Body of pancreas (tissue), 4 donors: ENCODE measurements around the gene MYRIP. TPM values are rescaled to one million over a fixed set of nuclear protein-coding genes. Genes with fewer than 3 reads are reported as not detected.
"Not testable (repeated sequence)": the region's sequence is repeated elsewhere in the genome, so short reads cannot be mapped to it uniquely, and the experiment has no call there.

Source experiments
- ATAC-seq: fragments of 150-250 bp; one replicate; pipeline ENCODE4 v1.9.1; 2016
- DNase-seq, 4 donors: peaks; one replicate each; pipeline ENCODE4 v3.0.0-alpha.2; 2019
- H3K27ac ChIP-seq, 4 donors: fragments of 200-600 bp; sonication (generic); 1 replicate in 3 of 4; 2 replicates in 1 of 4; pipeline versions ENCODE4 v1.5.1 to v1.6.1; 2016 to 2019; ENCODE audit warnings: mild to moderate bottlenecking in 1 of 4, mixed read lengths in 1 of 4, moderate library complexity in 1 of 4
- H3K27me3 ChIP-seq, 2 donors: fragments of 200-600 bp; sonication (generic); one replicate each; pipeline ENCODE4 v1.6.0; 2016; ENCODE audit warnings: mild to moderate bottlenecking in 1 of 2
- H3K36me3 ChIP-seq, 2 donors: fragments of 200-600 bp; sonication (generic); replicated peaks in 1 of 2; 2 replicates each; pipeline ENCODE4 v1.5.1; 2016; ENCODE audit warnings: low read depth in 2 of 2; ENCODE audit not compliant: insufficient read depth in 1 of 2
- H3K4me1 ChIP-seq: fragments of 200-600 bp; sonication (generic); one replicate; pipeline ENCODE4 v1.6.0; 2016
- H3K4me3 ChIP-seq, 2 donors: fragments of 200-600 bp; sonication (generic); 1 replicate in 1 of 2; 2 replicates in 1 of 2; pipeline ENCODE4 v1.5.1; 2016 to 2019
- H3K9me3 ChIP-seq, 3 donors: fragments of 200-600 bp; sonication (generic); 1 replicate in 2 of 3; 2 replicates in 1 of 3; pipeline ENCODE4 v1.5.1; 2016
- CTCF ChIP-seq, 7 experiments: fragments of 450-650 bp in 4 of 7; fragments of 200-600 bp in 3 of 7; sonication (generic) in 3 of 7; IDR thresholded peaks; one replicate each; pipeline ENCODE4 v1.5.1; 2016 to 2019; ENCODE audit warnings: antibody characterized with exemption in 7 of 7
- POLR2A ChIP-seq, 3 donors: fragments of 450-650 bp; IDR thresholded peaks; one replicate each; pipeline ENCODE4 v1.6.1; 2016; ENCODE audit warnings: antibody characterized with exemption in 3 of 3, mild to moderate bottlenecking in 2 of 3
- WGBS, 2 donors: methylation state at CpG; one replicate each; pipeline ENCODE4 v1.1.5; 2017; 5-methylcytosine and 5-hydroxymethylcytosine counted together
- intact Hi-C: fragments of 100-400 bp; cut with DNase I; formaldehyde crosslinking; loops from one replicate; pipeline ENCODE4 v1.15.1; 2023
- total RNA-seq, 2 donors: library from RNA; depleted of rRNA; stranded (reverse); fragments of >200 nt; gene quantifications; one replicate each; pipeline ENCODE4 v1.1.0, GENCODE V29; 2016

MYRIP gene
- total RNA-seq, 2 donors from 2014 or later = 5.2 to 12.5 TPM

- no peak overlapping the region for H3K27ac ChIP-seq
- no peaks in the 10 kb centered on the region for H3K27me3 ChIP-seq
- H3K4me3 ChIP-seq = no peak overlapping the region
- ATAC-seq (no peak), DNase-seq (no peak)
- H3K36me3 ChIP-seq = no peaks in the 10 kb centered on the region
- no peaks in the 10 kb centered on the region for H3K4me1 ChIP-seq
- intact Hi-C loops = no loop called here
- TF ChIP-seq CTCF (IDR thresholded peaks at IDR 0.05) (no peak), POLR2A (IDR thresholded peaks at IDR 0.05) (no peak)
- H3K9me3 ChIP-seq = no peaks in the 10 kb centered on the region
Measured at GRCh38 chr3:40130721-40131120, 321.3 kb downstream of the MYRIP start.

GRCh38 chr3:40133886-40134575, 324.6 kb downstream of the MYRIP start:
- DNase-seq, ATAC-seq, intact Hi-C loops, H3K36me3 ChIP-seq, H3K9me3 ChIP-seq, H3K4me1 ChIP-seq, H3K27ac ChIP-seq, H3K4me3 ChIP-seq, H3K27me3 ChIP-seq: not testable (repeated sequence)
- 91 to 92% methylated on average over 19 to 22 of the region's 22 CpGs for WGBS, 2 donors

- no peaks in the 10 kb centered on the region for H3K4me1 ChIP-seq
- DNase-seq (no peak), ATAC-seq (no peak)
- H3K27ac ChIP-seq = no peak overlapping the region
- no peaks in the 10 kb centered on the region for H3K27me3 ChIP-seq
- TF ChIP-seq CTCF (IDR thresholded peaks at IDR 0.05) (no peak), POLR2A (IDR thresholded peaks at IDR 0.05) (no peak)
- 76 to 85% methylated on average over 5 of the region's 5 CpGs for WGBS, 2 donors
- no peaks in the 10 kb centered on the region for H3K9me3 ChIP-seq
- intact Hi-C loops = no loop called here
- no peaks in the 10 kb centered on the region for H3K36me3 ChIP-seq
- H3K4me3 ChIP-seq = no peak overlapping the region
Measured at GRCh38 chr3:40137591-40138295, 328.3 kb downstream of the MYRIP start.

GRCh38 chr3:40143283-40144090, 334.1 kb downstream of the MYRIP start:
- no peak for ATAC-seq
- no peak for DNase-seq
- H3K9me3 ChIP-seq = no peaks in the 10 kb centered on the region
- intact Hi-C loops = no loop called here
- peaks cover under 1% of the 10 kb centered on the region for H3K4me1 ChIP-seq
- H3K4me3 ChIP-seq = no peak overlapping the region
- 90% methylated on average over 10 of the region's 10 CpGs for WGBS, 2 donors
- TF ChIP-seq POLR2A (IDR thresholded peaks at IDR 0.05) (no peak), CTCF (IDR thresholded peaks at IDR 0.05) (no peak)
- no peaks in the 10 kb centered on the region for H3K27me3 ChIP-seq
- no peak overlapping the region for H3K27ac ChIP-seq
- no peaks in the 10 kb centered on the region for H3K36me3 ChIP-seq

- no peaks in the 10 kb centered on the region for H3K9me3 ChIP-seq
- DNase-seq = peak in 1 of 4 donors; percentile 20
- intact Hi-C loops = no loop called here
- TF ChIP-seq POLR2A (IDR thresholded peaks at IDR 0.05) (no peak), CTCF (IDR thresholded peaks at IDR 0.05) (no peak)
- no peak overlapping the region for H3K27ac ChIP-seq
- ATAC-seq = peak; percentile 27
- no peaks in the 10 kb centered on the region for H3K36me3 ChIP-seq
- peaks cover 7% of the 10 kb centered on the region for H3K4me1 ChIP-seq
- 20 to 34% methylated on average over 2 of the region's 2 CpGs for WGBS, 2 donors
- no peaks in the 10 kb centered on the region for H3K27me3 ChIP-seq
- H3K4me3 ChIP-seq = no peak overlapping the region
Measured at GRCh38 chr3:40148827-40149226, 339.4 kb downstream of the MYRIP start.
